DMS153 (cell line): Measurements from ENCODE around the gene DENND1A.
"Not testable (repeated sequence)": the region's sequence is repeated elsewhere in the genome, so short reads cannot be mapped to it uniquely, and the experiment has no call there.

Experiments
- DNase-seq: peaks from one replicate; lab custom pipeline; 2025; lab: John Stamatoyannopoulos, UW

Gene DENND1A

DNA sequence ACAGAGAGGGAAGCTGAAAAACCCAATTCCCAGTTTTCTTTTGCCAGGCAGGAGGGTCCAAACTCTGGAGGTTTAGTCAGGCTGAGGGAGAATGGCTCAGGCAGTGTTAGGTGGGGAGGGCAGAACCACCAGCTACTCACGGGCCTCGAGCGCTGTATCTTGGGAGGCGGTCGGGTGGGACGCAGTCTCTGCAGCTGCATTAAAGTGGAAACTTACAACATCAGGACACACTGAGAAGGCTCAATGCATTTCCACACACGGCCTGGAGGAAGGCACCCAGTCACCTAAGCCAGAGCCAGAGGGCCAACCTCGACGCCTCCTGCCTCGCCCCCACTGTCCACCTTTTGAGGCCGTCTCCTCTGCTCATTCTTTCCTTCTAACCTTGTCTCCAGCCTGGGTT is 518.3 kb downstream of the DENND1A start:
- DNase-seq: no peak

DNA sequence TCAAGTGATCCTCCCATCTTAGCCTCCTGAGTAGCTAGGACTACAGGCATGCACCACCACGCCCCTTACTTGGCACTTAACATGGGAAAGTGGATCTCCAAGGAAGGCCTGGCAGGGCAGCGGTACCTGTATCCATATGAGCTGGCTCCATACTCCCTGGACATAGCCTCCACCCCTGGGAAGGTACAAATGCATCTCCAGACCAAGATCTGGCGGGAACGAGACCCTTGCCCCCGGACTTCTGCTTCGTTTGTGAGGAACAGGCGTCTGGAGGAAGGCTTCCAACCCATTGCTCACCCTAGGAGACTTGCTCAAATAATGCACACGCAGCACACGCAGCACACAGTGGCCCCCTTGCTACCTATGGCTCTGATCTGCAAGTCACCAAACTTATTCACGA is 518.7 kb downstream of the DENND1A start:
- no peak for DNase-seq

DNA sequence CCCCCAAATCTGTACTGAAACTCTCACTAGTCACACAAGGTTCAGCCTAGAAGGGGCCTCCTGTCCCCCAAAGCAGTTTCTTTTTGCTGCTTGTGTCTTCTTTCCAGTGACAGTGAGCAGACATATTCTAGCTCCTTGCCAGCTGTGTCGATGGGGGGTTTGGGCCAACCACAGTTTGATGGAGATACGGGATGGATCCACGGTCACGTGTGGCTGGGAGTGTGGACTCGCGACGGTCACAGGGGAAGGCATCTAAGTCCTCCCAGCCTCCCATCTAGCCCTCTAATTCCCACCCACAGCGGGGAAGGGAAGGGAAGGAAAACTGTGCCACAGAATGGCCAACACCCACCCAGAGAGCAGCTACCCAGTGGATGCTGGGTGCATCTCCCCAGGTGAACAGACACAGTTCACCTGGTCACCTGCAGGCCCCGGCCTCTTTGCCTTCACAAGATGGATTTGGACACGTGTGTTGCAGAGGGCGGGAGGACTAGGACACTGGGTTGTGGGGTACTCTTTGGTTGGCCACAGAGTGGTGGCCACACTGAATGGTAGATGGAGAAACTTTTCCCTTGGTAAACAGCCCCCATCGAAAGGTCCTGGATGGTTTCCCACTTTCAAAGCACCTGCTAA is 519.5 kb downstream of the DENND1A start:
- DNase-seq: no peak

DNA sequence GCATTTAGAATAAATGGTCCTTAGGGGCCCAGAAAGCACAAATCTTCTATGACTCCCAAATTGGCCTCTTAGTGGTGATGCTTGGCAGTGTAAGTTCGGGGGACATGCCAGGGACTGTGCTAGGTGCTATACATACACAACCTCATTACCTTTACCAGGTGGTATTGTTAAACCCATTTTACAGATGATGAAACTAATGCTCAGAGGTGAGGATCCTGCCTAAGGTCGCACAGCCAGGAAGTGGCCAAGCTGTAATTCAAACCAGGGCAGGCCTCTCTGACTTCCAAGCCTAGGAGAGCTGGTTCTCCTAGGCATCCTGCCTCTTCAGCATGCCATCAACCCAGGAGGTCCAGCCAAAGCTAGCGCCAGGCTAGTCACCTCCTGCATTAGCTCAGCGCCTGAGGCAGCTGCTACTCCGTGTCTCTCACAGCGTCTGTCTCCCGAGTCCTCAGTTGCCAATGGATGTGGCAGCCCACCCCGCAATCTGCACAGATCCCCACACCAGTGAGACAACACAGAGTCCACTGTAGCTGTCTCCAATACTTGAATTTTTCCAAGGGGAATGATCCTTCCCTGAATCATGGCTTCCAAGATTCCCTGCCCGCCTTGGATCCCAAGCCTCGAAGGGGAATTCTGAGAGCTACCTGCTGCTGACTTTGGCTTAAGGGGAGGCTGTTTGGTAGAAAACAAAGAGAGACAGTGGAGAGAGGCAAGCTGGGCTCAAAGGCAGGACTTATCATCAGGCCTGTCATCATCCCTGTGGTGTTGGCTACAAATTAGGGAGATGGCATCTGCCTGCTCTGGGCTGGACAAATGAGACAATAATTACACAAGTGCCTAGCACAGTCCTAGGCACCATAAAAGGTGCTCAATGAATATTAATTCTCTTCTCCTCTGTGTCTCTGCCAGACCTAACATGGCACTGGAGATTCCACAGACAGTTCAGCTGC is 521.3 kb downstream of the DENND1A start:
- no peak for DNase-seq

DNA sequence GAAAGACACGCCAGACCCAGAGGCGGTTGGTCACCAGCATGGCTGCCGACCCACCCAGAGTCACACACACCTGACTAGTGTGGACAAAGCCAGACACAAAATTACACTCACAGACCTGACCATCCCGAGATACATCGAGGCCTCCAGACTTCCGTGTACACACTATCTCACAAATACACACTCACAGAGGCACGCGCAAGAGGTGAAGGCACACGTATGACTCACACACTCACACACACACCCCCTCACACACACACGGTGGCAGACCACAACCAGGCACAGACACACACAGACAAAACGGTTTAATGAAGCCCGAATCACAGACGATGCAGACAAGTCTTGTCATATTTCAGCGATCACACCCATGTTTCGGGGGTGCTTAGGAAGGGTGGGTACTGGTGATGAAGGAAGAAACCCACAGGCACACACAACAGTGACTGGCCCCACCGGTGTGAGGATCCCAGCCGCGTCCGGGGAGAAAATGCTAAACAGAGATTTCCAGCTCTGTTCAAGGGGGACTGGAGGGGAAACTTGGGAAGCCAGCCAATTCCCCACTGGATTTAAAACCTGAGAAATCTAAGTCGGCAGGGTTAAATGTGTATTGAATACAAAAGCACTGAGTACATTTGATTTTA is 522.6 kb downstream of the DENND1A start:
- DNase-seq: peak; percentile 26

DNA sequence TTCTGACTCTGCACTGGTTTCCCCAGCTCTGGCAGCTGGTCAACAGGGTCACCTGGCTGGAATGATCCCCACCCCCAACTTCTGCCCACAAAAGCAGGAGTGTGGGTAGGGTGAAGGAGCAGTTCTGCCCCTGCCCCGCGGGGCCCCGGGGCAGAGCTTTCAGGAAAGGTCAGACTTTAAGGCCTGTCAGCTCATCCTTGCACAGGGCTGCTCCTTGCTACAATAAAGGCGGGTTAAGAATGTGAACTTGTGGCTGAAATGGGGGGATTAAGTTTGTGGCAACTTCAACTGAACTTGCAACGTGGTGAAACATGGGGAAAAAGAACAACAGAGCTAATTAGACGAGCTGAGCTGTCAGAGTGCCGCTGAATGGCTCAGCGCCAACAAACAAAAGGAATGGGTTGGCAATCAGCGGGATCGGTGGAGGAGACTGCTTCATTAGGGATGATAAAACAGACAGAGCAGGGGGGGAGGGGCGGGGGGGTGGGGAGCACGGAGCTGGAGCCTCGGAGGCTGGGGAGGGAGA is 523.2 kb downstream of the DENND1A start:
- DNase-seq: peak; percentile 14

DNA sequence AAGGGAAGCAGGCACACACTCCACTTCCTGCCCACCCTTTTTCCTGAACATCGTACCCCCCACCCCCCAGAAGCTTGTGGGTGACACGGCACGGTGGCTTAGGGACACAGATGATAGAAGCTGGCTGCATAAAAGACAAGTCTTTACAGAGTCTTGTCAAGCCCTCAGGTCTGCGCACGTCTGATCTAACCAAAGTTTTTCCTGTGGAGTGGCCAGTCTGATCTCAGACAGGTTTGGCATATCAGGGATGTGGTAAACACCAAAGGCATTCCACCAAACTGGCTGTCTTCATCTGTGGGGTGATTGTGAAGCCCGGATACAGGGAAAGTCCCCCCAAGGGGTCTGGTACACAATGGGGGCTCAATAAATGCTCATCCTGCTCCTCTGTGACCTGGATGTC is 523.9 kb downstream of the DENND1A start:
- no peak for DNase-seq

DNA sequence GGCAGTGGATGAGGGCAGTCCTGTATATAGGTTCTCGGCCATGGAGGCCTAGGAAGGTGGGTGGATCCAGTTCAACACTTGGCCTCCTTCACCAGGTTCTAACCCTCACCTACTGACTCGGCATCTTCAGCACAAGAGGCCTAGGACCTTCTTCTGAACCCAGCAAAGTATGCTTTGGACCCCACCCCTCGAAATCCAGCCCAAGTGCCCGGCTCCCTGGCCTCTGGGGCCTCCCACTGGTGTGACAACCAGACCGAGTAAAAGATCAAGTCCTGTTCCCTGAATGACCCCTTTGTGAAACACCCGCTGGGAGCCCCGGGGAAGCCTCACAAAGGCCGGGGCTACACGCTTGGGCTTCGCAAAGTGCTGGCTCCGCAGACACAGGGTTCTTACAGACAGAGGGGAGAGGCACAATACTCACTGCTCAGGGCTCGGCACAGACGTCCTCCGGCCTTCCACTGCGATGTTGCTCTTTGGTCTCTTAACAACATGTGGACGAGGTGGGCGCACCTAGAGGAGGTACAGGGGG is 526.9 kb downstream of the DENND1A start:
- no peak for DNase-seq

DNA sequence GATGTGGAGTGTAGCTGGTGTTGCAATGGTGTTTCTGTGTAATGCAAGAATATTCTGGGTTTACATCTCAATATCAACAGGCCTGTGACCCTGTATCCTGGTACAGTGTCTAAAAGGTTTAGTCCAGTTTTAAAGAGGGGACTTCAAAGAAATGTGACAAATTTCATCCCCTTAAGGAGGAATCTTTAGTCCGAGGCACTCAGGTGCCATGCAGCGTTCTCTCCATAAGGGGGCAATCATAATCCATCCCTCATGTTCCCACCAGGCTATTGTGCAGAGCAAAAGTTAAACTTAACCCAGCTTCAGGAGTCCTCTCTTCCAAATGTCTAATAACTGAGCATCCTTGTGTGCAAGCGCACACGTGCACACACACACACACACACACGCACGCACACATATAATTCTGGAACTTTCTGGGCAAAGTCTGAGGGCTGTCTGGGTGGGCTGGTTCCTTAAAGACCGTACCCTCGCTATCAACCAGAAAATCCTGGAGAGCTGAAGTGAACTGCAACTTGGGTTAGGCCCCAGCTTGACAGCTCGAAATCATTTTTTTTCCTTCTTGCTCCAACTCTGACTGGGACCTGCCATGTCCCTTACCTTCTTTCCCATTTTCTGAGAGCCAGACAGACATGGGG is 527.9 kb downstream of the DENND1A start:
- DNase-seq: no peak

DNA sequence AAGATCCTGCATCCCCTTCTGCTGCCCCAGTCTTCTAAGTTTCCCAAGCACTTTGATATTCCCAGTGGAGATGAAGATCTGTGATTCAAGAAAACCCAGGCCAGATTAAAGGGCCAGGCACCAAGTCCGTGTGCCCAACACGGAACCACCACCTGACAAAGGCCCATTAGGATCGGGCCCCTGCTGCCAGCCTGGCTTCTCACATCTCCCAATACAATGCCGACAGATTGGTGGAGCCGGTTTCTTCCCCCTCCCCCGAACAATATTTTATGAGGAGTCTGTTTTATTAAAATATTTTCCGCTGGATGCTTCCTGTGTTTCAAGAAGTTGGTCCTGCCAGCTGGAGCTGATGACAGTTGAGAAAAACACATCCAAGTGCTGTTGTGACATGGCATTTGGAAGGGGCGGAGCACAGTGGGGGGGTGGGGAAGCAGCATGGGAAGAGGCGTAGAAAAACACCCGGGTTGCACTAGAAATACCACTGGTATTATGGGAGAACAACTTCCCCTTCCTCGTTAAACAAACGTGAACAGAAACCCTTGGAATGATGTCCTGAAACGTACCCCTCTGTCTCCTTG is 528.9 kb downstream of the DENND1A start:
- DNase-seq: no peak

DNA sequence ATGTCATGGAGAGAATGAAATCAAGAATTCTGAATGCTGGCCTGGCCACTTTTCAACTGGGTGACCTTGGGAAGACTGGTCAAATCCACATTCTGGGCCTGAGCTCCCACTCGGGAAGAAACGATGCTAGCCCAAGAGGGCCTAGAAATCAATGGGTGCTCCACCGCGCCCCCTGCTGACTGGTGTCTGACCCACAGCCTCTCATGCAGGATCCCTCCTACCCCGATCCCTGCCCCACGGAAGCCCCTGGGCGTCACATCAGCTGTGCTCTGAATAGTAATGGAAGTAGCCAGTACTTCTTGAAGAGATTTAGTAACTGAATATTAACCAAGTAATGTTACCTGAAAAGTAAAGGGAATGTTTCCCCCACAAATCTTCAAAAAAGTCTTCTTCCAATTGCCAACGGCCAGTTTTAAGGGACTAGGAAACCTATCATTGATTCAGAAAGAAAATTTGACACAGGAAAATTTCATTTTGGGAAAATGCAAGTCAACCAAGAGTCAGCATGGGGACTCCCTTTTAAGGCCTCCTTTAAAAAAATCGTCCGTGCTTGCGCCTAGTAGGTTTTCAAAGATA is 530.0 kb downstream of the DENND1A start:
- no peak for DNase-seq

DNA sequence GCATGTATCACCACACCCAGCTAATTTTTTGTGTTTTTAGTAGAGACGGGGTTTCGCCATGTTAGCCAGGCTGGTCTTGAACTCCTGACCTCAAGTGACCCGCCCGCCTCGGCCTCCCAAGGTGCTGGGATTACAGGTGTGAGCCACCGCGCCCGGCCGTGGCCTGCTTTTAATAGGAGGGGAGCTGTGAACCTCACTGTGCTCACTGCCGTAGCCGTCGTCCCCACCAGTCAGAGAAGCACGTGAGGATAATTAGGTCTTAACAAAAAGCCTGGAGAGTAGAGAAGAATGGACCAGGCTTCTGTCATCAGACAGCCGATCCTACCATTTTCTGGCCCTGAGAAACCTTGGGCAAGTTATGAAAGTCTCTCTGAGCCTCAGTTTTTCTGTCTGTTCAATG is 531.0 kb downstream of the DENND1A start:
- not testable (repeated sequence) for DNase-seq

DNA sequence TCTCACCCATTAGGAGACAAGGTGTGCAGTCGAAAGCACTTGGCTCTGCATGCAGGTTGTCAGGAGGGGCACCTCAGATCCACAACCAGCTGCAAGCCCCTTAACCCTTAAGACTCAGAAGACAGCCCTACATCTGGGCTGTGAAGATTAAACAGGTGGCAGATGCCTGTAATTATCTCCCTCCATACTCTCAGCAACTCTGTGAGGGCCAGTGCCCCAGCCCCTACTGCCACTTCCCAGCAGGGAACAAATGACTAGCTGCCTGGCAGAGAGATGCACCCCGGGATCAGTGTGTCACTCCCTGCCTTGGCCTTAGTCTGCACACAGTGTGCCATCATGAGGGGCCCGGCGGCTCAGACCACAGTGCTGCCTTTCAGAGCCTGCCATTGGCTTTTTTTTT is 532.0 kb downstream of the DENND1A start:
- no peak for DNase-seq

DNA sequence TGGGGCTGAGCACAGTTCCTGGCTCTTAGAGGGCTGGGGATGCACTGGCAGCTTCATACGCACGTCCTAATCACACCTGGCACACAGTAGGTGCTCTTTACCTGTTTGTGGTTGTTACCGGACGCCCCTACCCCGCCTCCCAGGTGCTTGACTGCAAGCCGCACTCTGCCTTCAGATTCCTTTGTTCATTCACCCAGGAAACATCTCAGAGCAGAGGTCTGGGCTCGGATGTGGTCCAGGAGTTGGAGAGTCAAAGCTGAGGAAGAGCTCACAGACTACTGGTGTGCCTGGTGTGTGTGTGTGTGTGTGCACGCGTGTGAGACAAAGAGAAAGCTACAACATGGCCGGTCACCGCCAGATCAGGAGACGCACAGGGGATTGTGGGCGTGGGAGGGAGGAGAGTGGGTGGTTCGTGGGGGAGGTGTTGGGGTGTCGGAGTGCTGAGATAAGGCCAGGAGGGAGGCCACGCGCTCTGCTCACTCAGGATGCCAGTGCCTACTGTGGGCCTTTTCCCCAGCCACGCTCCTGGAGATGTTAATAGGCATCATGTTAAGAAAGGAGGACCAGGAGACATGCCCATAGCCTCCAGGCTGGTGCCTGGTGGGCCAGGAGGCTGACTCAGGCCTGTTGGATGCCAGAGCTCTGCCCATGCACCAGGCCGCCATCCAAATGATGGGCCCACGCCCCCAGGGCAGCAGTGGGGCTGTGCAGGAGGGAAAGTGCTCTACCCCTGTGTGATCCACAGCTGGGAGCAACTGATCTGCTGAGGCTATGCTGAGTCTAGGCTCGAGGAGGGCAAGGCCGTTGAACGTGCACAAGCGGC is 534.0 kb downstream of the DENND1A start:
- DNase-seq: no peak

DNA sequence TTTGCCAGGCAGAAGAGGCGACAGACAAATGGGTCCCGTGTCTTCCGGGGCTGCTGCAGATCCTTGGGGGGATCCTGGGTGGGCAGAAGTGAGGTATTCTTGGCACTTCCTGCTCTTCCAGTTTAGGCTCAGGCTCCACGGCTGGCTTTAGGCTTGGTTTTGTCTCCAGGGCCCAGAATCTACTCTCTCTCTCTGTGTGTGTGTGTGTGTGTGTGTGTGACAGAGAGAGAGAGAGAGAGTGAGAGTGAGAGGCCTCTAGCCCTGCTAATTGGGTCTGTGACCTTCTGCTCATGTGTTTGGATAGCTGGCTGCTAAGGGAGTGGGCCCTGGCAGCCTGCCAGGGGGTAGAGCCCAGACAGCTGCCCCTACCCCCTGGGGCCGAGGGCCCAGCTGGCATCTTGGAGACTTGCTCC is 534.6 kb downstream of the DENND1A start:
- peak; percentile 84 for DNase-seq

DNA sequence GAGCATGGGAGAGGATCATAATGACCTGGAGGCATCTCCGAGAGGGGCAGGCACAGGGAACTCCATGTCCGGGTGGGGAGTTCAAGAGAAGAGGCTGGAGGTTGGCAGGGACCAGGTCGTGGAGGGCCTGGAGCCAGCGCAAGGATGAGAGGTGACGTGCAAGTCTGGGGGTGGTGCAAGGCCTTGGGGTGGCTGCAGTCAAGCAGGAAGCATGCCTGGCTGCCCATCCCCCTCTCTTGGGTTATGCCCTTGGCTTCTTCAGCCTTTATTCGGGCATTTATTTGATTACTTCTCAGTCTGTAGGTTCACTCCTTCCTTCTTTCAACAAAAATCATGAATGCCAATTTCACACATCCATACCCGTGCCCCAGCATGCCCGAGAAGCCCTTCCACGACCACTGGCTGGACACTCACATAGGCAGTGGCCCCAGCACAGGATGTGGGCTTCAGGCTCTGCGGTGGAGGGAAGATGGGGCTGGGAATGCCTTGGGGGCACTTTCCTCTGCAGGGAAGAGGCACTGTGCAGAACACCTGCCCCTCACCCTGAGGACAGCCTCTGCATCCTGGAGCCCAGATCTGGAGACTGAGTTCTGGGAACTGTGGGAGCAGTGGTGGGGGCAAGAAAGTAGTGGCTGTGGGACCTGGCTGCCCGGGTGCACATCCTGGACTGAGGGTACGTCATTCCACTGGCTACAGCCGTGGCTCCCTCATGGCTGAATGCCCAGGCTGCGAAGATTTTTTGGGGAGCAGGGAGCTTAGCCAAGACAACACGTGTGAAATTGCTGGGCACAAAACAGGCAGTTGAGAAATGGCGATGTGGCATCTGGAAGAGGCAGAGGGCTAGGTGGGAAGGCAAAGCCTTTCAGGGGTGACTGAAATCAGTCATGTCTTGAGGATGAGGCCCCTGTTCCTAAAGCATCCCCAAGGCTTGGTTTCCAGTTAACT is 535.4 kb downstream of the DENND1A start:
- no peak for DNase-seq

DNA sequence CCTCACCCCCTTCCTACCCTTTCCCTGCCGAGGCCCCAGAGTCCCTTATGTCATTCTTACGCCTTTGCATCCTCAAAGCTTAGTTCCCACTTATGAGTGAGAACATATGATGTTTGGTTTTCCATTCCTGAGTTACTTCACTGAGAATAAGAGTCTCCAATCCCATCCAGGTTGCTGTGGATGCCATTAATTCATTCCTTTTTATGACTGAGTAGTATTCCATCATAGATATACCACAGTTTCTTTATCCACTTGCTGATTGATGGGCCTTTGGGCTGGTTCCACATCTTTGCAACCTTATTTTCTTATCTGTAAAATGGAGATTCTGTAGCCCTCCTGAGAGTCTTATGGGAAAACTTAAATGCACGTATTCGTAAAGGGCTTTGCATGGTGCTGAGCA is 537.1 kb downstream of the DENND1A start:
- DNase-seq: no peak

DNA sequence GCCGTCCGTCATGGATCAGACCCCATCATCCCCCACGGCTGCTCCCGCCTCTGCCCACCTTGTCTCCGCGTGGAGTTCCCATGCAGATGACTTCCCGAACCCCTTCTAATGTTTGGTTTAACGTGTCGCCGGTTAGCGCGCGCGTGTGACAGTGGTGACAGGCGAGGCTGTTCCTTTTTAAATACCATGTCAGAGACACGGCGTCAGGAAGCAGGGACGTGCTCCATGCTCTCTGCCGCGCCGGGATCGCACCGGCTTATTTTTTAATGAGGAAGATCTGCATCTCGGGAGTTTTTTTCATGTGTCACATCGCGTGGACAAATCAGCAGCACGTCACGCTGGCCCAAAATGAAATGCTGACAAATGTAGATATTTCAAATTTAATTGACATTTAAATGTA is 538.0 kb downstream of the DENND1A start:
- DNase-seq: no peak

DNA sequence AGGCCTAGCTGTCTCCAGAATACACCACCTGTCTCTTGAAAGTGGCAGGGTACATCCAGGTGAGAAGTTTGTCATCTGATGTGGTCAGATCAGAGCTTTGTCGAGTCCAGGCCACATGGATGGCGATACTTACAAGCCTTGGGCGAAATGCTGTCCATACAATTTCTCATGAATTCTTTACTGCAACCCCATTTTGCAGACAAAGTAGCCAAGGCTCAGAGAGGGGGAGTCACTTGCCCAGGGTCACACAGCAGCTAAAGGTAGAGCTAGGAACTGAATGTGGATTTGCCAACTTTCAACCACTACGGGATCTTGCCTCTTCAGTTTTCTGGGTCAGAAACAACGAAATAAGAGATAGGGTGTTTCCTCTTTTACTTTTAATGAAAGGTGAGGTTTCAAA is 538.7 kb downstream of the DENND1A start:
- DNase-seq: no peak
